Adrenal gland (tissue), 12 donors: ENCODE results near the gene ALKBH6. TPM values are rescaled to one million over a fixed set of nuclear protein-coding genes. Genes with fewer than 3 reads are reported as not detected.

Source experiments
- DNase-seq, 7 donors: peaks; one replicate each; pipeline ENCODE4 v3.0.0-alpha.2; 2019 to 2020
- H3K27ac ChIP-seq, 5 donors: fragments of 200-600 bp; sonication (generic) in 4 of 5; 1 replicate in 3 of 5; 2 replicates in 2 of 5; pipeline versions ENCODE4 v1.5.1 to v1.8.0; 2016 to 2020; ENCODE audit warnings: mild to moderate bottlenecking in 1 of 5
- H3K27me3 ChIP-seq: fragments of 200-600 bp; 2 replicates; pipeline ENCODE4 v1.8.0; 2021
- H3K36me3 ChIP-seq, 2 donors: fragments of 200-600 bp; replicated peaks in 1 of 2; 1 replicate in 1 of 2; 2 replicates in 1 of 2; pipeline versions ENCODE4 v1.5.1 to v1.8.0; 2018 to 2022
- H3K4me1 ChIP-seq, 2 donors: fragments of 200-600 bp; replicated peaks in 1 of 2; 1 replicate in 1 of 2; 2 replicates in 1 of 2; pipeline versions ENCODE4 v1.5.1 to v1.8.0; 2018 to 2021
- H3K4me3 ChIP-seq, 4 donors: fragments of 200-600 bp; sonication (generic) in 3 of 4; one replicate each; pipeline ENCODE4 v1.5.1; 2016 to 2018
- H3K9me3 ChIP-seq, 3 donors: fragments of 200-600 bp; sonication (generic) in 1 of 3; replicated peaks in 1 of 3; 1 replicate in 2 of 3; 2 replicates in 1 of 3; pipeline versions ENCODE4 v1.5.1 to v1.8.0; 2016 to 2021
- POLR2A ChIP-seq, 2 donors: fragments of 450-650 bp; IDR thresholded peaks; one replicate each; pipeline ENCODE4 v1.6.1; 2017; ENCODE audit warnings: antibody characterized with exemption in 2 of 2, mild to moderate bottlenecking in 2 of 2, moderate library complexity in 1 of 2
- WGBS, 4 donors: extraction: QIAGEN DNeasy Blood & Tissue Kit in 2 of 4; methylation state at CpG; one replicate each; pipeline versions ENCODE4 v1.1.5 to v1.1.7; 2013 to 2017; 5-methylcytosine and 5-hydroxymethylcytosine counted together
- intact Hi-C, 2 donors: fragments of 100-400 bp; cut with DNase I; formaldehyde crosslinking; loops; one replicate each; pipeline versions ENCODE4 v1.14.1 to v1.15.0; 2022 to 2023
- polyA plus RNA-seq, 3 donors: library from polyadenylated mRNA; stranded (reverse); fragments of 200-250 nt in 2 of 3; fragments of 350-450 nt in 1 of 3; fragmentation: Illumina TruSeq in 1 of 3; extraction: RNeasy Lipid Tissue Mini Kit (QIAGEN cat#74804) in 1 of 3; gene quantifications; one replicate each; pipeline ENCODE4 v1.2.3, GENCODE V29; 2013 to 2014
- total RNA-seq, 9 donors: library from RNA; depleted of rRNA in 4 of 9; stranded (reverse); fragments of >200 nt in 4 of 9; fragments of 120-200 nt in 1 of 9; fragmentation: NEBNext Ultra II Directional in 1 of 9; extraction: Animal tissue kit (Norgen Biotek cat#: 25700) in 1 of 9; gene quantifications; one replicate each; pipeline versions ENCODE4 v1.1.0 to v1.2.4, GENCODE V29; 2013 to 2023
- TF ChIP-seq, protein P1 (sequence below), 6 experiments: fragments of 450-650 bp in 4 of 6; fragments of 200-600 bp in 2 of 6; sonication (generic) in 1 of 6; IDR thresholded peaks; 1 replicate in 5 of 6; 2 replicates in 1 of 6; pipeline versions ENCODE4 v1.5.1 to v1.8.0; 2016 to 2021; ENCODE audit warnings: antibody characterized with exemption in 6 of 6, mild to moderate bottlenecking in 2 of 6, moderate library complexity in 1 of 6
- donor health status: healthy with polysubstance abuse.
- donor health status: Bipolar disorder and iron deficiency.
- donor health status: DM: yes; HTN: yes; CAD: no.
- donor health status: DM: no; HTN: no; CAD: no.
- donor health status: DM: no; HTN: no; CAD: no.
- donor health status: DM: yes; HTN: yes; CAD: no.

The ALKBH6 gene
- total and polyA plus RNA-seq, 12 donors: 16.8 to 39.8 (median 23.9) TPM

DNA sequence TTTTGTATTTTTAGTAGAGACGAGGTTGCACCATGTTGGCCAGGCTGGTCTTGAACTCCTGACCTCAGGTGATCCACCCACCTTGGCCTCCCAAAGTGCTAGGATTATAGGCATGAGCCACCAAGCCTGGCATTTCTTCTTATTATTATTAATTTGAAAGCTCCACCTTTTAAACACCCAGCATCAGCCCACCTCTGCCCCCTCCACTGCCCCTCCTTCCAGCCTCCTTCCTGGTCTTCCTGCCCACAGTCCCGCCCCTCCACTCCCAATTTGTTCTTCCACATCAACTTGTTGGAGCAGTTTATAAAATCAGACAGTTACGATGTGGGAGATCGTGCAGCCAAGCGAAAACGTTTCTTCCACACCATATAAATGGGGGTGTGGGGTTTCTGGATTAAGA, 26.5 kb upstream of the ALKBH6 start:
- Histone ChIP-seq H3K27ac (no peak overlapping the region), H3K27me3 (no peaks in the 10 kb centered on the region), H3K4me1 (no peaks in the 10 kb centered on the region), H3K36me3 (peaks cover 0 to 7% of the 10 kb centered on the region in 2 donors), H3K4me3 (no peak overlapping the region), H3K9me3 (no peaks in the 10 kb centered on the region)
- WGBS, 4 donors: 89 to 93% (median 91%) methylated on average over 6 of the region's 6 CpGs
- TF ChIP-seq, protein P1, sequence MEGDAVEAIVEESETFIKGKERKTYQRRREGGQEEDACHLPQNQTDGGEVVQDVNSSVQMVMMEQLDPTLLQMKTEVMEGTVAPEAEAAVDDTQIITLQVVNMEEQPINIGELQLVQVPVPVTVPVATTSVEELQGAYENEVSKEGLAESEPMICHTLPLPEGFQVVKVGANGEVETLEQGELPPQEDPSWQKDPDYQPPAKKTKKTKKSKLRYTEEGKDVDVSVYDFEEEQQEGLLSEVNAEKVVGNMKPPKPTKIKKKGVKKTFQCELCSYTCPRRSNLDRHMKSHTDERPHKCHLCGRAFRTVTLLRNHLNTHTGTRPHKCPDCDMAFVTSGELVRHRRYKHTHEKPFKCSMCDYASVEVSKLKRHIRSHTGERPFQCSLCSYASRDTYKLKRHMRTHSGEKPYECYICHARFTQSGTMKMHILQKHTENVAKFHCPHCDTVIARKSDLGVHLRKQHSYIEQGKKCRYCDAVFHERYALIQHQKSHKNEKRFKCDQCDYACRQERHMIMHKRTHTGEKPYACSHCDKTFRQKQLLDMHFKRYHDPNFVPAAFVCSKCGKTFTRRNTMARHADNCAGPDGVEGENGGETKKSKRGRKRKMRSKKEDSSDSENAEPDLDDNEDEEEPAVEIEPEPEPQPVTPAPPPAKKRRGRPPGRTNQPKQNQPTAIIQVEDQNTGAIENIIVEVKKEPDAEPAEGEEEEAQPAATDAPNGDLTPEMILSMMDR (IDR thresholded peaks at IDR 0.05): no peak
- no peak for TF ChIP-seq POLR2A (IDR thresholded peaks at IDR 0.05)
- DNase-seq: no peak
- intact Hi-C loops: no loop called here

DNA sequence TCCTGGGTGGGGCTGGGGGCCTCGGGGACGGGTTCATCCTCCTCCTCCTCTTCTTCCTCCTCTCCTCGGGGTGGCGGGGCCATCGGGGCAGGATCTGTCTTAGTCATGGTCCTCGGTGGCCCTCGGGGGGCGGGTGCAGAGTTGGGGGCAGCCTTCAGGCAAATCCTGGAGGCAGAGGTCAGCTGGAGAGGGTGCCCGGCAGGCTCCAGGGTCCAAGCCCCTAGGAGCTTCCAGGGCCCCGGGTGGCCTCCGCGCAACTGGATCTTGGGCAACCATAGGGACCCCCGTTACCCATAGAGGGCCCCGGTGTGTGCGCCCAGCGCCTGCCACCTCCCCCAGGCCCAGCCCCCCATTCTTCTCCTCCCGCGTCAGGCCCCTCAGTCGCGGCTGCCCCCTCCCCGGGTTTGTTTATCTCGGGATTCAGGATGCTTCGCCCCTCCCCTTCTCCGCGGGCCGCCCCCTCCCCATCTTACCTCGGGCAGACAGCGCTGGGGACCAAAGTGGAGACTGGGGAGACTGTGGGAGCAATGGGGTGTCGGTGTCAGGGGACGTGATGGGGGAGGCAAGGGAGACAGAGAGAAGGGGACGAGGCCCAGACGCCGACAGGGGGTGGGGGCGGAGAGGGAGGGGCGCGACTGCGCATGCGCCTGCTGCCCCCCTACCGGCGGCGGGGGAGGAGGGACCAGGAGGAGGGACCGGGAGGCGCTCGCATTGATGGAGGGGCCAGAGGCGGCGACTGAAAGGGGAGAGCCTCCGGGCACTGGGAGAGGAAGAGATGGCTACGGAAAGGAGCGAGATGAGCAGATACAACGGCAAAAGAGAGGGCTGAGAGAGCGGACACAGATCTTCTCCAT, 18.5 kb upstream of the ALKBH6 start, which contains the start of gene CLIP3:
Gene CLIP3, minus strand, starts transcription at position 623 of the 854 bp plus-strand sequence. Its CDS starts 516 bp downstream, at position 107.
- Histone ChIP-seq H3K27ac (peak within 1 kb of the TSS in 2 of 5 donors; percentile 49 to 62), H3K27me3 (no peaks in the 10 kb centered on the region), H3K4me1 (no peaks in the 10 kb centered on the region), H3K4me3 (peak within 1 kb of the TSS in 2 of 4 donors; percentile 1 to 54), H3K9me3 (no peaks in the 10 kb centered on the region), H3K36me3 (no peaks in the 10 kb centered on the region)
- DNase-seq: peak in 4 of 7 donors; percentile 16 to 75 (median 48)
- 1 to 5% (median 4%) methylated on average over 17 to 51 of the region's 51 CpGs for WGBS, 4 donors
- intact Hi-C loops: no loop called here
- TF ChIP-seq, protein P1 (IDR thresholded peaks at IDR 0.05): peak in 3 of 6 experiments; percentile 9 to 29 (median 26)
- no peak for TF ChIP-seq POLR2A (IDR thresholded peaks at IDR 0.05)

DNA sequence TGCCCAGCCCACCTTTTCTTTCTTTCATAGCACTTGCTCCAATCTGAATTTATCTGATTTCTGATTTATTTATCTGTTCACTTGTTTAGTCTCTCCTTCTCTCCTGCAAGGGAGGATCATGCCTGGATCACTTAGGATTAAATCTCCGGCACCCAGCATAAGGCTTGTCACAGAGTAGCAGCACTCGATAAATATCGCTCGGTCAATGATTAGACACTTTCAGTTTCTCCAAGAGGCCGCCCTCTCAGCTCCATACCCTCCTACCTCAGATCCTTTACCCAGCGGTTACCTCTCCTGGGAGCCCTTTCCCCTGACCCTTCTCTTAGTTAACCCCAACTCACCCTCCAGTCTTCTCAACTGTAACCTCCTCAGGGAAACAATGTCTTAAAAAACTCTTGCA, 17.3 kb upstream of the ALKBH6 start:
- H3K27ac ChIP-seq: no peak overlapping the region
- intact Hi-C loops: no loop called here
- TF ChIP-seq POLR2A (IDR thresholded peaks at IDR 0.05): no peak
- TF ChIP-seq, protein P1 (IDR thresholded peaks at IDR 0.05): no peak

DNA sequence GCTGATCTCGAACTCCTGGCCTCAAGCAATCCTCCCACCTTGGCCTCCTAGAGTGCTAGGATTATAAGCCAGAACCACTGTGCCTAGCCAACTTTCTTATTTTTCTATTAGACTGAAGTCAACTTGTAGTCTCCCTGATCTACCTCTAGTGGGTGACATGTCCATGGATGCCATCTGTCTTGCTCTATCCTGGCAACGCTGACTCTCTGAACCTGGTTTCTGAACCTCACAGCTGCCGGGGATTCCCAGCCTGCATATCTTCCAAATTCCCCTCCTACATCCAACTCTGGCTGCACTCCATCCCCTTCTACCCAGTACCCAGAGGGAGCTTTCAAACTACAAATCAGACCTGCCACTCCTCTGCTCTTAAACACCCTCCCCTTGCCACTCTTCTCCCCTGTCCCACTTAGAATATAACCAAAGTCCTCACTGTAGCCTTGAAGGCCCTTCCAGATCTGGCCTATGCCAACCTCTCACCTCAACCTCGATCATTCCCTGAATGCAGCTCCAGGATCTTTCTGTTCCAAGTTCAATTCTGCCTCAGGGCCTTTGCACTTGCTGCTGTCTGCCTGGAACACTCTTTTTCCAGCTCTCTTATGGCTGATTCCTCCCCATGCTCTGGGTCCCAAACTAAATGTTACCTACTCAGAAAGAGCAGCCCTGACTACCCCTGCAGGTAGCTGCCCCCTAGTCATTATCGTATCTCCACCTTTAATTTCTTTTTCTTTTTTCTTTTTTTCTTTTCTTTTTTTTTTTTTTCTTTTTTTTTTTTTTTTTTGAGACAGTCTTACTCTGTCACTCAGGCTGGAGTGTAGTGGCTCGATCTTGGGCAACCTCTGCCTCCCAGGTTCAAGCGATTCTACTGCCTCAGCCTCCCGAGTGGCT, 16.5 kb upstream of the ALKBH6 start:
- Histone ChIP-seq H3K9me3 (no peaks in the 10 kb centered on the region), H3K27me3 (no peaks in the 10 kb centered on the region), H3K27ac (no peak overlapping the region), H3K4me1 (no peaks in the 10 kb centered on the region), H3K4me3 (no peak overlapping the region), H3K36me3 (no peaks in the 10 kb centered on the region)
- no peak for DNase-seq
- intact Hi-C loops: no loop called here
- 86 to 89% (median 87%) methylated on average over 7 to 8 of the region's 8 CpGs for WGBS, 4 donors
- TF ChIP-seq, protein P1 (IDR thresholded peaks at IDR 0.05): peak in 1 of 6 experiments; percentile 11
- no peak for TF ChIP-seq POLR2A (IDR thresholded peaks at IDR 0.05)

More for the DNA sequence above, 17.3 kb upstream of the ALKBH6 start:
- no peak for DNase-seq
- 87 to 94% (median 91%) methylated on average over 6 of the region's 6 CpGs for WGBS, 4 donors
- Histone ChIP-seq H3K4me1 (no peaks in the 10 kb centered on the region), H3K27me3 (no peaks in the 10 kb centered on the region), H3K4me3 (no peak overlapping the region), H3K9me3 (no peaks in the 10 kb centered on the region), H3K36me3 (no peaks in the 10 kb centered on the region)
